SK-N-SH treated with all-trans-retinoic acid at 6 μM for 48 hours (cell line): ENCODE results near the gene SYCP1.

Experiments
- ATAC-seq: fragments of 200-7000 bp; cut with Tn5 transposase; 3 replicates; pipeline ENCODE4 v1.9.1; 2020; ENCODE audit warnings: mild to moderate bottlenecking, moderate library complexity
- ARNTL ChIP-seq: fragments of 450-650 bp; formaldehyde crosslinking; IDR thresholded peaks from 2 replicates; pipeline ENCODE4 v1.5.0; 2020; ENCODE audit warnings: low read depth, mild to moderate bottlenecking, moderate library complexity, borderline replicate concordance
- BACH2 ChIP-seq: fragments of 250-450 bp; sonication (Bioruptor Pico); IDR thresholded peaks from 2 replicates; pipeline ENCODE4 v1.9.0; 2021; ENCODE audit warnings: mild to moderate bottlenecking, borderline replicate concordance
- CREB5 ChIP-seq: fragments of 250-450 bp; sonication (Bioruptor Pico); IDR thresholded peaks from 2 replicates; pipeline ENCODE4 v1.5.1; 2020; ENCODE audit warnings: low read depth, mild to moderate bottlenecking, moderate library complexity
- CSDC2 ChIP-seq: fragments of 250-450 bp; sonication (Bioruptor Pico); IDR thresholded peaks from 2 replicates; pipeline ENCODE4 v1.5.0; 2020; ENCODE audit warnings: mild to moderate bottlenecking, moderate library complexity
- CSRNP3 ChIP-seq: fragments of 250-450 bp; sonication (Bioruptor Pico); IDR thresholded peaks from 2 replicates; pipeline ENCODE4 v1.5.1; 2021; ENCODE audit warnings: mild to moderate bottlenecking, moderate library complexity
- ESRRG ChIP-seq: fragments of 250-450 bp; sonication (Bioruptor Pico); IDR thresholded peaks from 2 replicates; pipeline ENCODE4 v1.6.1; 2021; ENCODE audit warnings: mild to moderate bottlenecking
- GLIS3 ChIP-seq: fragments of 250-450 bp; sonication (Bioruptor Pico); IDR thresholded peaks from 2 replicates; pipeline ENCODE4 v1.5.0; 2020; ENCODE audit warnings: mild to moderate bottlenecking, moderate library complexity
- ISL1 ChIP-seq: fragments of 250-450 bp; sonication (Bioruptor Pico); IDR thresholded peaks from 2 replicates; pipeline ENCODE4 v2.1.2; 2022; ENCODE audit warnings: mild to moderate bottlenecking, moderate library complexity
- OSR1 ChIP-seq: fragments of 250-450 bp; sonication (Bioruptor Pico); IDR thresholded peaks from 2 replicates; pipeline ENCODE4 v1.8.0; 2022; ENCODE audit warnings: moderate library complexity, mild to moderate bottlenecking, inconsistent platforms
- PATZ1 ChIP-seq: fragments of 250-450 bp; sonication (Bioruptor Pico); IDR thresholded peaks from 2 replicates; pipeline ENCODE4 v1.8.0; 2020; ENCODE audit warnings: mild to moderate bottlenecking, moderate library complexity, borderline replicate concordance
- POU6F1 ChIP-seq: fragments of 250-450 bp; sonication (Bioruptor Pico); IDR thresholded peaks from 2 replicates; pipeline ENCODE4 v1.8.0; 2021; ENCODE audit warnings: low read depth, mild to moderate bottlenecking, moderate library complexity, borderline replicate concordance
- PPARA ChIP-seq: fragments of 250-450 bp; sonication (Bioruptor Pico); IDR thresholded peaks from 2 replicates; pipeline ENCODE4 v1.5.0; 2020; ENCODE audit warnings: mild to moderate bottlenecking, borderline replicate concordance
- TCF4 ChIP-seq: fragments of 250-450 bp; sonication (Bioruptor Pico); IDR thresholded peaks from 2 replicates; pipeline ENCODE4 v1.8.0; 2021; ENCODE audit warnings: mild to moderate bottlenecking, moderate library complexity, borderline replicate concordance
- TOX ChIP-seq: fragments of 250-450 bp; sonication (Bioruptor Pico); IDR thresholded peaks from 2 replicates; pipeline ENCODE4 v1.8.0; 2021; ENCODE audit warnings: mild to moderate bottlenecking, moderate library complexity, borderline replicate concordance
- TSHZ2 ChIP-seq: fragments of 250-450 bp; sonication (Bioruptor Pico); IDR thresholded peaks from 2 replicates; pipeline ENCODE4 v1.5.0; 2020; ENCODE audit warnings: mild to moderate bottlenecking, moderate library complexity
- ZC3H10 ChIP-seq: fragments of 250-450 bp; sonication (Bioruptor Pico); IDR thresholded peaks from 2 replicates; pipeline ENCODE4 v1.5.1; 2021; ENCODE audit warnings: mild to moderate bottlenecking, moderate library complexity
- ZFP3 ChIP-seq: fragments of 250-450 bp; sonication (Bioruptor Pico); IDR thresholded peaks from 2 replicates; pipeline ENCODE4 v1.5.0; 2020; ENCODE audit warnings: mild to moderate bottlenecking, moderate library complexity
- ZFP30 ChIP-seq: fragments of 450-650 bp; formaldehyde crosslinking; IDR thresholded peaks from 2 replicates; pipeline ENCODE4 v1.5.0; 2022; ENCODE audit warnings: mild to moderate bottlenecking, moderate library complexity
- ZNF565 ChIP-seq: fragments of 450-650 bp; formaldehyde crosslinking; conservative IDR thresholded peaks from 2 replicates; pipeline ENCODE4 v1.5.0; 2020; ENCODE audit warnings: low read depth, mild to moderate bottlenecking, moderate library complexity
- ZNF70 ChIP-seq: fragments of 450-650 bp; formaldehyde crosslinking; IDR thresholded peaks from 2 replicates; pipeline ENCODE4 v1.5.0; 2020; ENCODE audit warnings: mild to moderate bottlenecking, moderate library complexity
- ZNF8 ChIP-seq: fragments of 450-650 bp; formaldehyde crosslinking; IDR thresholded peaks from 2 replicates; pipeline ENCODE4 v1.5.0; 2020; ENCODE audit warnings: mild to moderate bottlenecking, moderate library complexity

Gene SYCP1

GRCh38 chr1:114988095-114988494 lies 133.4 kb downstream of the SYCP1 start:
- no peak for TF ChIP-seq ZNF8 (CRISPR knock-in tag)
- TF ChIP-seq ZNF565 (CRISPR knock-in tag), result no peak
- TF ChIP-seq PPARA, result no peak
- TF ChIP-seq ZC3H10 (CRISPR knock-in tag), result no peak
- no peak for TF ChIP-seq ZNF70 (CRISPR knock-in tag)
- no peak for TF ChIP-seq ESRRG (CRISPR knock-in tag)
- TF ChIP-seq TSHZ2 (CRISPR knock-in tag), result no peak
- TF ChIP-seq GLIS3 (CRISPR knock-in tag), result no peak
- TF ChIP-seq ZFP3 (CRISPR knock-in tag), result no peak
- no peak for TF ChIP-seq CREB5 (CRISPR knock-in tag)
- no peak for TF ChIP-seq BACH2 (CRISPR knock-in tag)
- no peak for TF ChIP-seq CSDC2 (CRISPR knock-in tag)
- no peak for TF ChIP-seq ISL1 (CRISPR knock-in tag)
- TF ChIP-seq PATZ1 (CRISPR knock-in tag), result no peak
- no peak for TF ChIP-seq ZFP30
- no peak for TF ChIP-seq POU6F1 (CRISPR knock-in tag)
- TF ChIP-seq CSRNP3, result no peak
- TF ChIP-seq OSR1 (CRISPR knock-in tag), result no peak
- no peak for ATAC-seq

- ATAC-seq, result no peak
- no peak for TF ChIP-seq TOX
- no peak for TF ChIP-seq GLIS3 (CRISPR knock-in tag)
- no peak for TF ChIP-seq CSRNP3
- no peak for TF ChIP-seq TSHZ2 (CRISPR knock-in tag)
- TF ChIP-seq PATZ1 (CRISPR knock-in tag), result no peak
- TF ChIP-seq CREB5 (CRISPR knock-in tag), result no peak
- no peak for TF ChIP-seq CSDC2 (CRISPR knock-in tag)
- TF ChIP-seq TCF4 (CRISPR knock-in tag), result no peak
- no peak for TF ChIP-seq ZNF565 (CRISPR knock-in tag)
- TF ChIP-seq PPARA, result no peak
- no peak for TF ChIP-seq ARNTL
Measured at GRCh38 chr1:114997510-114998289, 143.0 kb downstream of the SYCP1 start.
